ENCODE results near the gene FKBP11. TPM values are rescaled to one million over a fixed set of nuclear protein-coding genes. Genes with fewer than 3 reads are reported as not detected.

The FKBP11 gene
- total RNA-seq, 4 donors from 2014 or later: 12.1 to 35.9 (median 20.9) TPM

- Histone ChIP-seq H3K36me3 (peaks cover 0 to 23% (median 4%) of the 10 kb centered on the region in 4 donors), H3K9me3 (no peaks in the 10 kb centered on the region), H3K4me1 (no peaks in the 10 kb centered on the region), H3K27ac (peak overlapping the region in 2 of 4 donors; percentile 20 to 57), H3K4me3 (no peak overlapping the region), H3K27me3 (no peaks in the 10 kb centered on the region)
- intact Hi-C loops (cut with DNase I; ENCODE audit: low total_unique reads) (loop anchor here (10.0 kb wide), 1 partner anchor 78 kb away; the partner anchor contains the start of gene DDX23), in situ Hi-C loops (cut with MboI; ENCODE audit: low pct_ligation_motif_present in 1 of 4, low pct_unique_long_range_greater_than_20kb in 1 of 4, low sequenced_read_pairs in 3 of 4) (no loop called here)
- WGBS, 2 donors (ENCODE audit: low coverage in 1 of 2): 89 to 90% methylated on average over 2 of the region's 2 CpGs
- DNase-seq: no peak
- TF ChIP-seq POLR2A (IDR thresholded peaks at IDR 0.05): peak; percentile 20
- peak in 1 of 3 donors; percentile 12 for TF ChIP-seq POLR2AphosphoS5 (IDR thresholded peaks at IDR 0.05)
- no peak for TF ChIP-seq CTCF (IDR thresholded peaks at IDR 0.05)
- no peak for TF ChIP-seq EP300 (IDR thresholded peaks at IDR 0.05; ENCODE audit: low read depth)
Measured at GRCh38 chr12:48932878-48933277, 7.6 kb upstream of the FKBP11 start.

GRCh38 chr12:48930475-48930874 is 5.2 kb upstream of the FKBP11 start:
- intact Hi-C loops (cut with DNase I; ENCODE audit: low total_unique reads): loop anchor here (10.0 kb wide), 1 partner anchor 76 kb away; the partner anchor contains the start of gene DDX23
- 83 to 87% methylated on average over 4 of the region's 4 CpGs for WGBS, 2 donors (ENCODE audit: low coverage in 1 of 2)
- Histone ChIP-seq H3K9me3 (no peaks in the 10 kb centered on the region), H3K27ac (no peak overlapping the region), H3K36me3 (peaks cover 0 to 23% (median 2%) of the 10 kb centered on the region in 4 donors), H3K4me3 (no peak overlapping the region), H3K27me3 (no peaks in the 10 kb centered on the region), H3K4me1 (peaks cover 0 to 4% (median 3%) of the 10 kb centered on the region in 4 donors)
- in situ Hi-C loops (cut with MboI; ENCODE audit: low pct_ligation_motif_present in 1 of 4, low pct_unique_long_range_greater_than_20kb in 1 of 4, low sequenced_read_pairs in 3 of 4): no loop called here
- no peak for TF ChIP-seq POLR2AphosphoS5 (IDR thresholded peaks at IDR 0.05)
- no peak for TF ChIP-seq POLR2A (IDR thresholded peaks at IDR 0.05)
- TF ChIP-seq EP300 (IDR thresholded peaks at IDR 0.05; ENCODE audit: low read depth): no peak
- no peak for TF ChIP-seq CTCF (IDR thresholded peaks at IDR 0.05)
- no peak for DNase-seq

GRCh38 chr12:48929551-48929950 is 4.3 kb upstream of the FKBP11 start:
- DNase-seq: no peak
- Histone ChIP-seq H3K9me3 (no peaks in the 10 kb centered on the region), H3K4me3 (no peak overlapping the region), H3K36me3 (peaks cover 0 to 19% (median 2%) of the 10 kb centered on the region in 4 donors), H3K4me1 (peaks cover 0 to 7% (median 4%) of the 10 kb centered on the region in 4 donors), H3K27ac (no peak overlapping the region), H3K27me3 (no peaks in the 10 kb centered on the region)
- TF ChIP-seq EP300 (IDR thresholded peaks at IDR 0.05; ENCODE audit: low read depth): no peak
- TF ChIP-seq POLR2A (IDR thresholded peaks at IDR 0.05): no peak
- no peak for TF ChIP-seq CTCF (IDR thresholded peaks at IDR 0.05)
- TF ChIP-seq POLR2AphosphoS5 (IDR thresholded peaks at IDR 0.05): no peak
- in situ Hi-C loops (cut with MboI; ENCODE audit: low pct_ligation_motif_present in 1 of 4, low pct_unique_long_range_greater_than_20kb in 1 of 4, low sequenced_read_pairs in 3 of 4) (no loop called here), intact Hi-C loops (cut with DNase I; ENCODE audit: low total_unique reads) (no loop called here)
- 89 to 100% methylated on average over 1 of the region's 1 CpG for WGBS, 2 donors (ENCODE audit: low coverage in 1 of 2)

- Histone ChIP-seq H3K27me3 (no peaks in the 10 kb centered on the region), H3K27ac (no peak overlapping the region), H3K4me1 (peaks cover 3 to 11% (median 6%) of the 10 kb centered on the region in 4 donors), H3K4me3 (no peak overlapping the region), H3K9me3 (no peaks in the 10 kb centered on the region), H3K36me3 (peaks cover 0 to 10% (median 2%) of the 10 kb centered on the region in 4 donors)
- intact Hi-C loops (cut with DNase I; ENCODE audit: low total_unique reads): no loop called here
- DNase-seq: no peak
- WGBS, 2 donors (ENCODE audit: low coverage in 1 of 2): 88% methylated on average over 2 of the region's 2 CpGs
- TF ChIP-seq CTCF (IDR thresholded peaks at IDR 0.05) (no peak), POLR2A (IDR thresholded peaks at IDR 0.05) (no peak), EP300 (IDR thresholded peaks at IDR 0.05; ENCODE audit: low read depth) (no peak), POLR2AphosphoS5 (IDR thresholded peaks at IDR 0.05) (no peak)
- in situ Hi-C loops (cut with MboI; ENCODE audit: low pct_ligation_motif_present in 1 of 4, low pct_unique_long_range_greater_than_20kb in 1 of 4, low sequenced_read_pairs in 3 of 4): no loop called here
Measured at GRCh38 chr12:48927261-48927660, 2.0 kb upstream of the FKBP11 start.

Measured in transverse colon (tissue), 4 donors.